NCI-H128 (cell line): ENCODE measurements around the gene CCDC141.
"Not testable (repeated sequence)": the region's sequence is repeated elsewhere in the genome, so short reads cannot be mapped to it uniquely, and the experiment has no call there.

Source experiments
- DNase-seq: peaks from one replicate; lab custom pipeline; 2025; ENCODE audit not compliant: unreplicated experiment; lab: John Stamatoyannopoulos, UW

CCDC141 gene

GRCh38 chr2:179049546-179050311, at the start of gene CCDC141:
CCDC141 (minus strand) TSS chr2:179050137; CDS start chr2:179049941, 196 bp downstream.
- no peak for DNase-seq

- no peak for DNase-seq
Measured at GRCh38 chr2:179098080-179098689, 48.2 kb upstream of the CCDC141 start.

DNA sequence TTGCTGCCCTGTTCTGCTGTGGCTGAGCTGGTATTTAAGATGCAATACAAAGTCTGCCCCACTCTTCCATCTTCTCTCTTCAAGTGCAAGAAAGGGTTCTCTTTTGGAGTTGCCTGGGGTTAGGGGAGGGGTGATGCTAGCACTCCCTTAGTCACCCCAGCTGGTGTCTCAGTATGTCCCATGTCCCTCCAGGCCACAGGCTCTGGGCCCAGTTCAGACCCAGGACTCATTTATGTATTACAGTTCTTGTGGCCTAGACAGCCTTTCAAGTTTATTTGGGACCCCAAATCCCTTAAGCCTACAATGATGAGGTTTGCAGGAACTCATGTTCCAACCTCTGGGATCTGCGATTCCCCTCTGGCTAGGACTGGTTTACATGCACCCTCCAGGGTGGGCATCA, 47.2 kb upstream of the CCDC141 start:
- DNase-seq: no peak

DNA sequence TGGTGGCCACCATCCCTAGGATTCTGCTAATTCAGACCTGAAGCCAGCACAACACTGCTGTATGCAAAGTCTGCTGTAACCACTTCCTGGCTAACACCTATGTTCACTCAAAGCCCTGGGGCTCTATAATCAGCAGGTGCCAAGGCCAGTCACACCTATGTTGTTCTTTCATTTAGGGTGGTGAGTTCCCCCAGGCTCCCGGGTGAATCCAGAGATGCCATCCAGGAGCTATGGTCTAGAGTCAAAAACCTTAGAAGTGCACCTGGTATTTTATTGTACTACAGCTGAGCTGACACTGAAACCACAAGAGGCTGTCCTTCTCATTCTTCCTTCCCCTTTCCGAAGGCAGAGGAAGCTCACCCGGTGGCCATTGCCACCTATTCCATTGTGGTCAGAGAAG, 46.2 kb upstream of the CCDC141 start:
- no peak for DNase-seq

GRCh38 chr2:179092912-179093311, 43.0 kb upstream of the CCDC141 start:
- not testable (repeated sequence) for DNase-seq

DNA sequence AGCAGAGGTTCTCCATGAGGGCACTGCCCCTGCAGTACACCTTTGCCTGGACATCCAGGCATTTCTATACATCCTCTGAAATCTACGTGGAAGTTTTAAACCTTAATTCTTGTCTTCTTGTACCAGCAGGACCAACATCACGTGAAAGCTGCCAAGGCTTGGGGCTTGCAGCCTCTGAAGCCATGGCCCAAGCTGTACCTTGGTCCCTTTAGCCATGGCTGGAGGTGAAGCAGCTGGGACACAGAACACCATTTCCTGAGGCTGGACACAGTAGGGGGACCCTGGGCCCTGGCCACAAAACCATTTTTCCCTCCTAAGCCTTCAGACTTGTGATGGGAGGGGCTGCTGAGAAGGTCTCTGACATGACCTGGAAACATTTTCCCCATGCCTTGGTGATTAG, 32.8 kb upstream of the CCDC141 start:
- no peak for DNase-seq

DNA sequence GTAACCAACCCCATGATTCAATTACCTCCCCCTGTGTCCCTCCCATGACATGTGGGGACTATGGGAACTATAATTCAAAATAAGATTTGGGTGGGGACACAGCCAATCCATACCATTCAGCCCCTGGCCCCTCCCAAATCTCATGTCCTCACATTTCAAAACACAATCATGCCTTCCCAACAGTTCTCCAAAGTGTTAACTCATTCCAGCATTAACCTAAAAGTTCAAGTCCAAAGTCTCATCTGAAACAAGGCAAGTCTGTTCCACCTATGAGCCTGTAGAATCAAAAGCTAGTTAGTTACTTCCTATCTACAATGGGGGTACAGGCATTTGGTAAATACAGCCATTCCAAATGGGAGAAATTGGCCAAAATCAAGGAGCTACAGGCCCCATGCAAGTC, 32.0 kb upstream of the CCDC141 start:
- no peak for DNase-seq

- DNase-seq: no peak
Measured at GRCh38 chr2:179072527-179072926, 22.6 kb upstream of the CCDC141 start.

DNA sequence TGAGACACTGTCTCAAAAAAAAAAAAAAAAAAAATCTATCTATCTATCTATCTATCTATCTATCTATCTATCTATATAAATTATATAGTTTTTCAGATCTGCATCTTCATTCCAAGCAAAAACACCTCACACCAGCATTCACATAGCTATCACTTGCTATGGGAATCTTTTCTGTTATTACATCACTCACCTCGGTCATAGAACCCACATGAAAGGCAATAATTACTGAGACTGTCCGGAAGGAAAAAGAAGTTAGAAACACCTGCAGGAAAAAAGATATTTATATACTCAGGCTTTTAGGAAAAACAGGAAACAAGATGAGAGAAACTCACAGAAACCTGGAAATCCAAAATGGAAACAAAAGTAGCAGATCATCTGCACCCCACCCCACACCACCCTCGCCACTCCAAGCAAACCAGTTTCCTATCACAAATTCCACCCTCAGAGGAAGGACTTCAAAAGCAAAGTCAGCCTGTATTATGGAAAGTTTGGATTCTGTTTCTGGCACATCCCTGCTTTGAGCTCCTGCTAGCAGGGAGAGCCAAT, 21.9 kb upstream of the CCDC141 start:
- no peak for DNase-seq

GRCh38 chr2:179070895-179071294, 21.0 kb upstream of the CCDC141 start:
- DNase-seq: no peak

DNA sequence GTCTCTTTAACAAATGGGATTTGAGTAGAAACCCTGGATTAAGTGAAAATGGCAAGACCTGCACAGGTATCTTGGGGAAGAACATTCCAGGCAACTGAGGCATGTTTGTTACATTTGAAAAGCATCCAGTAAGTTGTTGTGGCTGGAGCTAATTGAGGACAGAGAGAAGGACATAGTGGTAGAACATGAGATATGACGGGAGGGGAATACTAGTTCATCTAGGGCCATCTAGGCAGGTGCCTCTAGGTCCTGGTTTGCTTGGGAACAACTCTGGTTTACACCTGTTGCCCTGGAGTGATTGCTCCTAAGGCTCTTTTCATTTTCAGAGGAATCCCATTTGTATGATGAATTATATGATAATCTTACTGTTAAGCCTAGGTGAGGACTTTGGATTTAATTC, 19.7 kb upstream of the CCDC141 start:
- no peak for DNase-seq

- no peak for DNase-seq
Measured at GRCh38 chr2:179068991-179069643, 19.2 kb upstream of the CCDC141 start.

- no peak for DNase-seq
Measured at GRCh38 chr2:179059026-179059700, 9.2 kb upstream of the CCDC141 start.

- no peak for DNase-seq
Measured at GRCh38 chr2:179057737-179058136, 7.8 kb upstream of the CCDC141 start.

DNA sequence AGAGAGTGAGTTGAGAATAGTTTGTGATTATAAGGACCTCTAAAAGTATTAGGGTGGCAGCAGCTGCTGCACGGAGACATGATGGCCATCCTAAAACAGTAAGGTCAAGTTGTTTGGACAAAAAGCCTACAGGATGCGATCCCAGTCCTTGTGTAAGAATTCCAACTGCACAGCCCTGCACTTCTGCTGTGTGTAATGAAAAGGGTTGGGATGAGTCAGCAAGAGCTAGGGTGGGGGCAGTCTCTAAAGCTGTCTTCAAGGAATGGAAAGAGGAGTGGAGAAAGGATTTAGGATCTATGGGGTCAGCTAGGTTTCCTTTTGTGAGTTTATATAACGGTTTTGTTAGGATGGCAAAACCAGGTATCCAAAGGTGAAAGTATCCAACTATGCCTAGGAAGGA, 3.6 kb upstream of the CCDC141 start:
- DNase-seq: not testable (repeated sequence)

DNA sequence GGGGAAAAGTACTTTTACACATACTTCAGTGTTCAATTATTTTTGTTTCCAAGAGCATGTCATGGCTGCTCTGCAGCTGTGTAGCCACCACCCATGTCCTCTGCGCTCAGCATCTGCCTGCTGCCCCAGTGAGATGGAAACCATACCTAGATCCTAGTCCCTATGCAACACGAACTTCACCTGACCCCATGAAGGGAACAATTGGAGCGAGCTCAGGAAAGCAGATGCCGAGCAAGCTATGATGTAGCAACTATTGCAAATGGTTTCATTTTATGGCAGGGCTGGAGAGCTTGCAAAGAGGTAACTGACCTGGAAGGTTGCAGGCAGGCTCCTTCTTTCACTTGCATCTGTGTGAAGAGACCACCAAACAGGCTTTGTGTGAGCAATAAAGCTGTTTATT, 1.3 kb upstream of the CCDC141 start:
- no peak for DNase-seq

DNA sequence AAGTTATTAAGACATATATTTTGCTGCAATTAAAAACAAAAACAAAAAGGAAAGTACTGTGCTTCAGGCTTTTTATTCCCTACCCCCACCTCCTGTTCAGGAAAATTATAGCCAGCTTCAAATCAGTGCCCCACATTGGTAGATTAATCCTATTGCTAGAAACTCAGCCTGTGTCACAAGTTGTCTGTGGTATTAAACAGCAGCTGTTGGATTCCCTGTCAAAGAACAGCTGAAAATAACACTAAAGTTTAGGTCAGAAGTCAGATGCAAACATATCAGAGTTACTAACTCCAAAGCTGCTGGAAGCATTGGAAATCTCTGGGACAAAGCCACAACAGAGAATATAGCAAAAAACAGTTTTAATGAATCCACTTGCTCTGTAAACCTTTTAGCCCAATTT, 818 bp upstream of the CCDC141 start:
- no peak for DNase-seq

DNA sequence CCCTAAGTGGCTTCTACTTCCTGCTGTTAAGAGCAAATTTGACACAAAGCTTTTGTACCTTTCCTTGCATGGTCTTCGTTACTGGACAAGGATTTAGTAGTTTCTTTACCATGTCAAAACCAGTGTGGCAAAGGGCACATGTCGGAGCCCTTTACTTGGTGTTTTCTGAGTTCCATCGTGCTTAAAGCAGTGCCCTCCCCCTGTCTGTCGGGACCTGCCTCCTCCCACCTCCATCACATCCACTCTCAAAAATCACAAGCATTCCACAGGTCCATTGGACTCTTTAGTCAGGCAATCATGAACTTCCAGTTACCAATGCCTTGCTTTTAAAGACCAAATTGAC, 763 bp downstream of the CCDC141 start:
- no peak for DNase-seq

DNA sequence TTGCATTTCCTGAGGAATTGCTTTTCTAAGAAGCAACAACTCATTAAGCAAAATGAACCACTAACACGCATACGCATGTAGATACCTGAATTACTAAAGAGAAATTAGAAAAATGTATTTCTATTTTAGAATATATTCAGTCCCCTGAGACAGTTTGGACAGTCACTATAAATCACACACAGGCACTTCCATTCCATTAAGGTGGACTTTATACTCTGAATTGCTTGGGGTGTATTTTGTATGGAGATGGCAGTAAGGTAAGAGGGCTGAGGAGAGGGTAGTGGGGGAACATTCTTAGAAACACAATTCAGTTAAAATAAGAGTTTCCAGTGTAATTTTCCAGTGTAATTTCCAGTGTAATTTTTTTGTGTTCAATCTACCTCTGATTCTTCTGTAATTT, 1.8 kb downstream of the CCDC141 start:
- DNase-seq: no peak

GRCh38 chr2:179045602-179046001, 4.3 kb downstream of the CCDC141 start:
- not testable (repeated sequence) for DNase-seq

DNA sequence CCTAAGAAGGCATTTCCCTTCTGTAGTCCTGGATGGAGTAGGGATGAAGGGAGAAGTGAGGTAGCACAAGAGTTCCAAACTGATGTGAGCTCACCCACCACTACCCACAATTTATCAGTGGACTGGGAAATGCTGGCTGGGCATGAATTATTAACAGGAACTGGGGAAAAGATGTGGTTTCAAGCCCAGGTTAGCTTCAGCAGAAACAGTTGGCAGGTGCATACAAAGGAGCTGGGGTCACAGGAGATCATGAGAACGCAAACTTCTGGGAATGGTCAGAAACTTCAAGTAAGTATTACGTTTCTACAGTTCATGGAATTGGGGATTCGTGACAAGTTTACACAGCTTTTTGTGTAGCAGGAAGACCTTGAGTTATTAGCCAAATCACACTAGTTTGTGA, 5.4 kb downstream of the CCDC141 start:
- no peak for DNase-seq

DNA sequence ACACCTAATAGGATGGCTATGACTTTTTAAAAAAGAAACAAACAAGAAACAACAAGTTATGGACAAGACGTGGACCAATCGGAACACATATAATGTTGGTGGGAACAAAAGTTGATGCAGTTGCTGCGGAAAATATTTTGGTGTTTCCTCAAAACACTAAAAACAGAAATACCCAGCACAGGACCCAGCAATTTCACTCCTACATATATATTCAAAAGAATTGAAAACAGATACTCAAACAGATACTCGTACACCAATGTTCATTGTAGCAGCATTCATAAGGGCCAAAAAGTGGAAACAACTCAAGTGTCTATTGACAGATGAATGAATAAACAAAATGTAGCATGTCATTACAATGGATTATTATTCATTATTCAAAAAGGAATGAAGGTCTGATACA, 12.1 kb downstream of the CCDC141 start:
- no peak for DNase-seq
